Suprapubic skin (tissue), 3 donors: ENCODE results near the gene RNF103.

ENCODE experiments used
- EP300 ChIP-seq: sonication (generic); formaldehyde crosslinking; IDR thresholded peaks from one replicate; pipeline ENCODE4 v1.6.1; 2017; ENCODE audit warnings: antibody characterized with exemption
- TF ChIP-seq, protein P1 (sequence below), 2 donors: fragments of 200-600 bp in 1 of 2; fragments of 450-650 bp in 1 of 2; sonication (generic) in 1 of 2; IDR thresholded peaks; one replicate each; pipeline ENCODE4 v1.5.1; 2016 to 2019; ENCODE audit warnings: antibody characterized with exemption in 2 of 2, mild to moderate bottlenecking in 1 of 2, moderate library complexity in 1 of 2

DNA sequence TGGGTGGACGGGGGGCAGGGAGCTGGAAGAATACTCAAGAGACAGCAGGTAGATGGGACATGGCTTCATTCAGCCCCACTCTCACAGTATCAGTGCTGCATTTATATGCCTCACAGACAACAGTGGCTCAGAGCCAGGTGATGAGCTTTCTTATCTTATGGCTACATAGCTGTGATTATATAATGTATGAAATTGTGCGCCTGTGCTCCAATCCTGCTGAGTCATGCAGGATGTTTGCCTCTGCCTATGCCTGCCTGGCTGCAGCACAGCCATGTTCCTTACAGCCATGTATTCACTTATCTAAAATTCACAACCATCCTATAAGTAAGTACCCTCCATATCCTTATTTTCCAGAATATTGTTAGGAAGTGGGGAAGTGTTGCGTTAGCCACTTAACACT is 37.7 kb upstream of the RNF103 start:
- TF ChIP-seq, protein P1, sequence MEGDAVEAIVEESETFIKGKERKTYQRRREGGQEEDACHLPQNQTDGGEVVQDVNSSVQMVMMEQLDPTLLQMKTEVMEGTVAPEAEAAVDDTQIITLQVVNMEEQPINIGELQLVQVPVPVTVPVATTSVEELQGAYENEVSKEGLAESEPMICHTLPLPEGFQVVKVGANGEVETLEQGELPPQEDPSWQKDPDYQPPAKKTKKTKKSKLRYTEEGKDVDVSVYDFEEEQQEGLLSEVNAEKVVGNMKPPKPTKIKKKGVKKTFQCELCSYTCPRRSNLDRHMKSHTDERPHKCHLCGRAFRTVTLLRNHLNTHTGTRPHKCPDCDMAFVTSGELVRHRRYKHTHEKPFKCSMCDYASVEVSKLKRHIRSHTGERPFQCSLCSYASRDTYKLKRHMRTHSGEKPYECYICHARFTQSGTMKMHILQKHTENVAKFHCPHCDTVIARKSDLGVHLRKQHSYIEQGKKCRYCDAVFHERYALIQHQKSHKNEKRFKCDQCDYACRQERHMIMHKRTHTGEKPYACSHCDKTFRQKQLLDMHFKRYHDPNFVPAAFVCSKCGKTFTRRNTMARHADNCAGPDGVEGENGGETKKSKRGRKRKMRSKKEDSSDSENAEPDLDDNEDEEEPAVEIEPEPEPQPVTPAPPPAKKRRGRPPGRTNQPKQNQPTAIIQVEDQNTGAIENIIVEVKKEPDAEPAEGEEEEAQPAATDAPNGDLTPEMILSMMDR (IDR thresholded peaks at IDR 0.05), result no peak
- no peak for TF ChIP-seq EP300
